Stimulated activated CD4-positive, alpha-beta T cell treated with anti-CD3 and anti-CD28 coated beads, Interleukin-4, amount 100 ng/mL, for 24 hours (primary cell): ENCODE results near the gene SLC35F3.

Source experiments
- DNase-seq: peaks from one replicate; pipeline ENCODE4 v3.0.0-alpha.2; 2020

Gene SLC35F3

DNA sequence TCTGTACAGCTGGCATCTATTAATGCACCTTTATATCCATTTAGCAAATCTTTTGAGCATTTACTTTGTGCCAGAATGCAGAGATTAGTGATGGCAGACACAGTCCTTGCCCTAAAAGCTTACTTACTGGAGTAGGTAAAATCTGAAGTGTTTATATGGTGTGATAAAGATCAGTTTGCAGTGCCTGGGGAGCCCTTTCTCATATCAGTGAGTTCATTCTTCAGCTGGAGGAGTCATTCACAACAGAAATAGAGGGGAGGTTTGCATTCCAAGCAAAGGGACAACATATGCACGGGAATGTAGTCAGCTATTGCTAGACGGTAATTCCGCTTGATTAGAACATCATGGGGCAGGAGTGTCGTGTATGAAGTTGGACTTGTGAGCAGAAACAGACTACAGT lies 8.4 kb downstream of the SLC35F3 start:
- no peak for DNase-seq

- no peak for DNase-seq
Observed at GRCh38 chr1:233916706-233917105, 12.2 kb downstream of the SLC35F3 start.

DNA sequence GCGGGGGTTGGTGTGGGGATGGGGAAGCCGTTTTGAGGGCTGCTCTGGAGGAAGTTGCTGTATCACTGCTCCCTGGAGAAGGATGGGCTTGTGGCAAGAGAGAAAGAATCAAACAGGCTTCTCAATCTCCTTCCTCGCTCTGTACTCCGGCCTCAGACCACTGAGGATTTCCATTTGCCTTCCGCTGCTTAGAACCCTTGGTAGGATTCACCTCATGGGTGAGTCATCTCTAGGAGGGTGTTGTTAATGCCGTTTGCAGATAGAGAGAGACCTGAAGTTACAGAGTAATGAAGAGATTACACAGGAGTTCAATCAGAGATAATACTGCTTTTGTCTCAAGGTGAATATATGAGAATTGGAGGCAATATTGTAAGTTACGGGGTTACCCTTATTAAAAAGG lies 15.3 kb downstream of the SLC35F3 start:
- DNase-seq: no peak

- DNase-seq: no peak
Observed at GRCh38 chr1:233928123-233928522, 23.6 kb downstream of the SLC35F3 start.

GRCh38 chr1:233933339-233933738 lies 28.9 kb downstream of the SLC35F3 start:
- no peak for DNase-seq

GRCh38 chr1:233935297-233935868 lies 30.9 kb downstream of the SLC35F3 start:
- no peak for DNase-seq

GRCh38 chr1:233936422-233936821 lies 31.9 kb downstream of the SLC35F3 start:
- DNase-seq: no peak

GRCh38 chr1:233936842-233937241 lies 32.4 kb downstream of the SLC35F3 start:
- no peak for DNase-seq

GRCh38 chr1:233938476-233938875 lies 34.0 kb downstream of the SLC35F3 start:
- no peak for DNase-seq

DNA sequence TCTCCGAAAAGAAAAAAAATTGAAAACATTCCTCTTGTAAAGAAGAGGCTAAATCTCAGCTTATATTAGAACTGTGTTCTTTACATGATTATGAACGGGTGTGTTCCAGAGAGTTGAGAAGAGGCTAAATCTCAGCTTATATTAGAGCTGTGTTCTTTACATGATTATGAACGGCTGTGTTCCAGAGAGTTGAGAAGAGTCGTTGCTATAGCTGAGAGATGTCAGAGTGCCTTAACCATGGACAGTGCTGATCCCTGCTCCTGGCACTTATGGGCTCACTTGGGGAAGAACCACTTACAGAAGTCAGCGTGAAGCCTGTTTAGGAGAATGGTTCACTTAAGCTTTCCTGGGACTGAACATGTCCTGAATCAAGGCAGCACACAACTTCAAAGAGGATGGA lies 35.0 kb downstream of the SLC35F3 start:
- no peak for DNase-seq

DNA sequence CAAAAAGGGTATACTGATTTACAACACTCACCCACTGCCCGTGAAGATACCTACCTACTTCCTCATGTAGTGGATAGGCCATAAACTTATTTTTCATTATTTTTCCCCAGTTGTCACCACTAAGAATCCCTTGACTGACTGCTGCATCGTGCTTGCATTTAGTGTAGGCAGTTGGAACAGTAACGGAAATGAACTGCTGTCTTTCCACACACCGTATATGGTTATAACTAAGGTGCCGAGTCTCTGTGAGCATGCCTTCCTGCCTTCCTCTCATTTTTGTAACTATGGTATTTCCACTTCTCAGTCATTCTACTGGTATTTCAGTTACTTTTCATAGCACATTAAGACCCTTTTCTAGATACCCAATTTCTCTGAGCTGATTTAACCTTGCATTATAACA lies 36.4 kb downstream of the SLC35F3 start:
- no peak for DNase-seq

GRCh38 chr1:233944601-233945000 lies 40.1 kb downstream of the SLC35F3 start:
- DNase-seq: no peak

- no peak for DNase-seq
Observed at GRCh38 chr1:233945573-233945972, 41.1 kb downstream of the SLC35F3 start.

- no peak for DNase-seq
Observed at GRCh38 chr1:233945979-233946378, 41.5 kb downstream of the SLC35F3 start.

- no peak for DNase-seq
Observed at GRCh38 chr1:233946724-233947123, 42.2 kb downstream of the SLC35F3 start.

GRCh38 chr1:233951804-233952203 lies 47.3 kb downstream of the SLC35F3 start:
- DNase-seq: no peak

DNA sequence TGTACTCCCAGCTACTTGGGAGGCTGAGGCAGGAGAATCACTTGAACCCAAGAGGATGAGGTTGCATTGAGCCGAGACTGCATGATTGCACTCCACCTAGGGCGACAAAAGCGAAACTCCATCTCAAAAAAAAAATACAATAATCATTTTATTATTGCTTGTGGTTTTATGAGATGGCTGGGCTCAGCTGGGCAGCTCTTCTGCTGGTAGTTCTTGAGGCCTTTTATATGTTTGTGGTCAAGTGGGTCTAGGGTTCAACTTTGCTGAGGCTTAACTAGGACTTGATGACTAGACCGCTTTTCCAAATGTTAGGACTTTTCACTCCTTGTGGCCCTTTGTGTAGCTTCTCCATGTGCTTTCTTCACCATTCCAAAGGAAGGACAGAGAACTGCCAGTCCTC lies 53.2 kb downstream of the SLC35F3 start:
- no peak for DNase-seq

DNA sequence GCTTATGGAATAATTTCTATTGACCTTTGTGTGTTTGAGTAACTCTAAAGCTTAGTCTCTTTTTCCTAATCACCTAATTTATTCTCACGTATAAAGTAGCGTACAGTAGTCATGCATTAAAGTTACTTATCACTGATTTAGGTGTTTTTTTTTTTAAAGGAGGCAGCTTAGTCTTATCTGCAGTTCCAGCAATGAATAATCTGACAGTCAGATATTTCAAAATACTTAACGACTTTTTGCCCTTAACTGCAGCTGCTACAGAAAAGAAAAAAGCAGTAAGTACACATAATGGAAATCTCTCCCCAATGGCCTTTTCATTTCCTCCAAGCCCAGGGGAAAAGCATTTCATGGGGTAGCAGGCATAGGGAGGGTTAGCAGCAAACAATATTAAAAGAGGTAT lies 54.6 kb downstream of the SLC35F3 start:
- DNase-seq: no peak

DNA sequence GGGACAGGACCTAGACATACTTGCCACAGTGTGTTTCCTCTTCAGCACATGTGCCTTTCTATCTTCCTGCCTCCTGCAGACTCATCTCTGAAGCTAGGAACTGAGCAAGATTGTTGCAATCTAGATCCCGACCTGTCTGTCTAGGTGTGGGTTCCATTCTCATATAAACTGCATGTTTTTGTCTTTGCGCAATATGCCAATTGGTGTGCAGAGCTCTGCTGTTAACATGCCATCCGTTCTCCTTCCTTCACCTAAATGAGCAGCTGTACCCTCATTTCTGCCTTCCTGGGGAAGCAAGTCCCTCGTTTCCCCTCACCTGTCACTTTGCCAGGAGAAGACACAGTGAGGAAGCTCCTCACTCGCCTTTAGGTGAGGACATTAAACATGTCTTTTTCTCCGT lies 55.5 kb downstream of the SLC35F3 start:
- DNase-seq: no peak

DNA sequence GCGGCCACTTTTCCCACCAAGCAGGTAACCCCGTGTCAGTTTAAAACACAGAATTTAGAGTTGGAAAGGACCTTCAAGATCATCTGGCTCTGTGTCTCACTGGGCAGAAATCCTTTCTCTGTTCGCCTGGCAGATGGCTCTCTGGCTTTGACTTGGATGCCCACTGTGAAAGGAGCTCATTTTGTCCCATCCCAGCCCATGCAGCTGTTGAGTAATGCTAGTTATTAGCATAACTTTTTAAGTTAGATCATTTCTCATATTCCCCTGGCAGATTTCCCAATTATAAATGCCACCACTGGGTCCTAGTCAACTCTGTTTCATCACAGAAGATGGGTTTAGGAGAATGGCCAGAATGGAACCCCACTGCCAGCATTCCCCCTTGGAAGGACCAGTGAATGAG lies 55.9 kb downstream of the SLC35F3 start:
- DNase-seq: no peak

DNA sequence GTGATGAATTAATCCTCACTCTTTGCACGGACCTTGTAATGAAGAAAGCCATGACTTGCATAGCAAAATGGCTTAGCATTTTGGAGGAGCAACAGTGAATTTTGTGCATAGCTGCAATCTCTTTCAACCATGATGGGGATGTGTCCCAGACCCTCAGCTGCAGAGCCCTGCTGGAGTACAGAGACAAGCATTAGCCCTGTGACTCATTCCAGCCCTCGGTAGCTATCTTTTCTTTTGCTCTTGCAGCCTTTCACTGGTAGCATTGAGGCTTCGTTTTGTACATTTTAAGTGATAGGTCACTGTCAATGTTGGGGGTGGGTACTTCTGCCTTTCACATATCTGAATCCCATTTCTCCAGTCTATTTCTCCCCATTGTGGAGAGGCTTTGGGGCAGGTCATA lies 58.4 kb downstream of the SLC35F3 start:
- DNase-seq: no peak

- no peak for DNase-seq
Observed at GRCh38 chr1:233965856-233966255, 61.4 kb downstream of the SLC35F3 start.

- DNase-seq: no peak
Observed at GRCh38 chr1:233971753-233972152, 67.3 kb downstream of the SLC35F3 start.

DNA sequence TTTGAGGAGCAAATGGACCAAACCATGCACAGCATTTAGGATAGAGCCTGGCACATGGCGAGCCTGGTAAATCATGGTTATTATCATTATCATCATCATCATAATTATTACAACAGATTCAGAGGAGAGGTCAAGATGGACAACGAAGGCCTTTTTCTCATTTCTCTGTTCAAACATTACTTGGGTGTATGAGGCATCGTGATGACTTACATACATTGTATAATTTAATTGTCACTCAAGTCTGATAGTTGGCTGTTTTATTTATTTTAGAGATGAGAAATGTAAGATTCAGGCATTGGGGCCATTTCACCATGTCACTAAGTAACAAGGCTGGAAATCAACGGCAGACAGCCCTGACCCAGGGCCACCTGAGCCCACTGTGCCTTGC lies 68.1 kb downstream of the SLC35F3 start:
- DNase-seq: no peak

- no peak for DNase-seq
Observed at GRCh38 chr1:233972951-233973635, 68.6 kb downstream of the SLC35F3 start.
